ENCODE data around the gene IER5. TPM values are rescaled to one million over a fixed set of nuclear protein-coding genes. Genes with fewer than 3 reads are reported as not detected.

Gene IER5
- polyA plus RNA-seq, 1 of the 3 experiments (the other 2 are of a cell fraction): 52.9 TPM

GRCh38 chr1:181140891-181141290, 52.4 kb downstream of the IER5 start:
- Histone ChIP-seq H3K36me3 (replicated peaks in 1 of 2; ENCODE audit: control insufficient read depth in 1 of 2, insufficient read depth in 2 of 2, low read length in 1 of 2) (no peaks in the 10 kb centered on the region), H3K79me2 (ENCODE audit: insufficient read depth) (no peaks in the 10 kb centered on the region), H2AFZ (ENCODE audit: low read depth) (no peak overlapping the region), H3K9ac (no peak overlapping the region), H3K4me2 (peak overlapping the region; percentile 47; the same call in 1 of the 2 replicates), H3K9me2 (no peaks in the 10 kb centered on the region), H3K9me3 (no peaks in the 10 kb centered on the region), H3K27ac (ENCODE audit: low read depth in 2 of 2, low read length in 1 of 2) (peak overlapping the region in 1 of 2 experiments; percentile 61; a peak in 2 of 4 replicates), H4K20me1 (ENCODE audit: insufficient read depth) (no peaks in the 10 kb centered on the region), H3F3A (replicated peaks; ENCODE audit: insufficient read depth) (peaks cover 1% of the 10 kb centered on the region), H3K4me3 (ENCODE audit: low read depth in 2 of 2, low read length in 1 of 2) (no peak overlapping the region), H3K27me3 (ENCODE audit: insufficient read depth) (no peaks in the 10 kb centered on the region), H3K4me1 (ENCODE audit: control insufficient read depth in 1 of 2, insufficient read depth in 2 of 2, low read depth in 1 of 2, low read length in 1 of 2) (peaks cover 5 to 35% of the 10 kb centered on the region in 2 experiments)
- no peak for TF ChIP-seq REST (IDR thresholded peaks at IDR 0.05; ENCODE audit: low read depth, low read length)
- TF ChIP-seq FOSL2 (IDR thresholded peaks at IDR 0.05; ENCODE audit: borderline replicate concordance, low read depth): no peak
- no peak for TF ChIP-seq PBX3 (IDR thresholded peaks at IDR 0.05)
- no peak for TF ChIP-seq RXRA (IDR thresholded peaks at IDR 0.05; ENCODE audit: borderline replicate concordance, low read depth)
- DNase-seq: no peak
- CTCF ChIA-PET: interaction anchor here (0.9 to 7.1 kb wide), 23 partner anchors 10 to 613 kb away, joined by 3 to 145 read pairs (median 13); partner anchors contain the start of genes IER5, MR1 and STX6
- WGBS (ENCODE audit: low lambda C conversion rate): 76% methylated on average over 2 of the region's 3 CpGs
- POLR2A ChIA-PET: interaction anchor here (3.8 kb wide), 1 partner anchor 51 kb away, joined by 24 read pairs; the partner anchor contains the start of gene IER5

- peak overlapping the region in 1 of 2 experiments; percentile 61; a peak in 2 of 4 replicates for H3K27ac ChIP-seq (ENCODE audit: low read depth in 2 of 2, low read length in 1 of 2)
- DNase-seq: no peak
- no peak overlapping the region for H3K4me3 ChIP-seq (ENCODE audit: low read depth in 2 of 2, low read length in 1 of 2)
- H3K4me2 ChIP-seq: peak overlapping the region; percentile 47; the same call in 1 of the 2 replicates
- H3K79me2 ChIP-seq (ENCODE audit: insufficient read depth): no peaks in the 10 kb centered on the region
- POLR2A ChIA-PET: interaction anchor here (0.6 to 3.8 kb wide), 5 partner anchors 24 to 119 kb away, joined by 3 to 24 read pairs (median 6); partner anchors contain the start of gene IER5
- peak overlapping the region; percentile 54; the same call in 1 of the 2 replicates for H2AFZ ChIP-seq (ENCODE audit: low read depth)
- no peaks in the 10 kb centered on the region for H3K27me3 ChIP-seq (ENCODE audit: insufficient read depth)
- H3F3A ChIP-seq (replicated peaks; ENCODE audit: insufficient read depth): no peaks in the 10 kb centered on the region
- H3K9ac ChIP-seq: no peak overlapping the region; the same call in 1 of the 2 replicates
- no peaks in the 10 kb centered on the region for H3K36me3 ChIP-seq (replicated peaks in 1 of 2; ENCODE audit: control insufficient read depth in 1 of 2, insufficient read depth in 2 of 2, low read length in 1 of 2)
- no peaks in the 10 kb centered on the region for H4K20me1 ChIP-seq (ENCODE audit: insufficient read depth)
- CTCF ChIA-PET: interaction anchor here (0.5 to 7.1 kb wide), 55 partner anchors 9 to 961 kb away, joined by 3 to 145 read pairs (median 6); partner anchors contain the start of genes IER5, MR1 and STX6
- H3K4me1 ChIP-seq (ENCODE audit: control insufficient read depth in 1 of 2, insufficient read depth in 2 of 2, low read depth in 1 of 2, low read length in 1 of 2): peaks cover 4 to 29% of the 10 kb centered on the region in 2 experiments; a peak in 3 of 4 replicates
- 12% methylated on average over 4 of the region's 5 CpGs for WGBS (ENCODE audit: low lambda C conversion rate)
- H3K9me3 ChIP-seq: no peaks in the 10 kb centered on the region
- H3K9me2 ChIP-seq: no peaks in the 10 kb centered on the region
- TF ChIP-seq NFIC (IDR thresholded peaks at IDR 0.05; ENCODE audit: borderline replicate concordance) (peak; percentile 58), NRF1 (IDR thresholded peaks at IDR 0.05; ENCODE audit: low read depth, low read length) (no peak), TAF1 (IDR thresholded peaks at IDR 0.05; ENCODE audit: borderline replicate concordance, low read depth, low read length) (no peak), GABPA (IDR thresholded peaks at IDR 0.05; ENCODE audit: low read depth) (0 out of 2 replicates have a peak, but pooled peaks have one; percentile 22), JUND (IDR thresholded peaks at IDR 0.05) (no peak), TEAD4 (IDR thresholded peaks at IDR 0.05; ENCODE audit: borderline replicate concordance, insufficient read depth) (no peak), YY1 (IDR thresholded peaks at IDR 0.05; ENCODE audit: low read depth) (no peak), FOXJ3 (CRISPR knock-in tag; IDR thresholded peaks at IDR 0.05) (no peak), TCF12 (IDR thresholded peaks at IDR 0.05) (peak; percentile 16; the same call in 1 of the 2 replicates), USF2 (IDR thresholded peaks at IDR 0.05; ENCODE audit: borderline replicate concordance, low read depth, low read length) (no peak), MXI1 (IDR thresholded peaks at IDR 0.05; ENCODE audit: low read depth, low read length) (no peak), FOSL2 (IDR thresholded peaks at IDR 0.05; ENCODE audit: borderline replicate concordance, low read depth) (peak; percentile 46; the same call in 1 of the 2 replicates), EZH2phosphoT487 (IDR thresholded peaks at IDR 0.05; ENCODE audit: borderline replicate concordance, low read depth) (no peak), RXRA (IDR thresholded peaks at IDR 0.05; ENCODE audit: borderline replicate concordance, low read depth) (no peak), PBX3 (IDR thresholded peaks at IDR 0.05) (peak; percentile 25; the same call in 1 of the 2 replicates), ELF1 (IDR thresholded peaks at IDR 0.05) (peak; percentile 35; the same call in 1 of the 2 replicates)
Measured at GRCh38 chr1:181141431-181141910, 53.0 kb downstream of the IER5 start.
